NB4 (cell line): ENCODE data around the gene ZFAND6.

Experiments
- DNase-seq: peaks from one replicate; pipeline ENCODE4 v3.0.0; 2010; ENCODE audit warnings: low read depth
- H3K4me3 ChIP-seq: one replicate; pipeline ENCODE4 v1.5.1; 2011; ENCODE audit warnings: mild to moderate bottlenecking, low read depth, low read length, moderate library complexity
- CTCF ChIP-seq: IDR thresholded peaks from one replicate; pipeline ENCODE4 v1.5.1; 2012; ENCODE audit warnings: low read depth, low read length
- MAX ChIP-seq: IDR thresholded peaks from 2 replicates; pipeline ENCODE4 v1.6.1; 2011; ENCODE audit warnings: low read depth, low read length
- MYC ChIP-seq: IDR thresholded peaks from 2 replicates; pipeline ENCODE4 v1.6.1; 2011; ENCODE audit warnings: low read depth, low read length
- POLR2A ChIP-seq: IDR thresholded peaks from 2 replicates; pipeline ENCODE4 v1.6.1; 2011; ENCODE audit warnings: mild to moderate bottlenecking; ENCODE audit not compliant: insufficient read length; ENCODE audit errors: extremely low read depth

Gene ZFAND6

GRCh38 chr15:80060356-80061006 is 1.0 kb downstream of the ZFAND6 start:
- peak; percentile 64 for DNase-seq
- H3K4me3 ChIP-seq, result peak overlapping the region; percentile 93

GRCh38 chr15:80061582-80061981 is 2.1 kb downstream of the ZFAND6 start:
- TF ChIP-seq MAX (no peak), POLR2A (no peak), MYC (no peak), CTCF (no peak)
- peak overlapping the region; percentile 93 for H3K4me3 ChIP-seq
- no peak for DNase-seq

More at GRCh38 chr15:80060356-80061006, 1.0 kb downstream of the ZFAND6 start:
- peak; percentile 28; the same call in 1 of the 2 replicates for TF ChIP-seq MYC
- TF ChIP-seq MAX, result peak; percentile 55; the same call in 1 of the 2 replicates
- no peak for TF ChIP-seq CTCF

GRCh38 chr15:80066912-80067311 is 7.4 kb downstream of the ZFAND6 start:
- DNase-seq, result no peak
- TF ChIP-seq MYC (no peak), MAX (no peak), CTCF (no peak), POLR2A (no peak)
- no peak overlapping the region for H3K4me3 ChIP-seq

GRCh38 chr15:80068578-80068977 is 9.1 kb downstream of the ZFAND6 start:
- H3K4me3 ChIP-seq, result no peak overlapping the region
- no peak for TF ChIP-seq MYC
- no peak for TF ChIP-seq POLR2A
- TF ChIP-seq MAX, result no peak
- no peak for TF ChIP-seq CTCF
- no peak for DNase-seq

- no peak overlapping the region for H3K4me3 ChIP-seq
- DNase-seq, result peak; percentile 89
- TF ChIP-seq CTCF, result no peak
- no peak for TF ChIP-seq MAX
Observed at GRCh38 chr15:80070840-80071239, 11.4 kb downstream of the ZFAND6 start.
